K562 (cell line): ENCODE measurements around the gene VCAN. TPM values are rescaled to one million over a fixed set of nuclear protein-coding genes. Genes with fewer than 3 reads are reported as not detected.

Experiments used
- ATF4 ChIP-seq: fragments of 450-650 bp; formaldehyde crosslinking; IDR thresholded peaks from 2 replicates; pipeline ENCODE4 v1.4.0; 2022; ENCODE audit warnings: mild to moderate bottlenecking, moderate library complexity
- BCL6 ChIP-seq: fragments of 250-450 bp; sonication (Bioruptor Pico); IDR thresholded peaks from 2 replicates; pipeline ENCODE4 v1.4.0; 2020
- GABPB1 ChIP-seq: sonication (generic); formaldehyde crosslinking; IDR thresholded peaks from 2 replicates; pipeline ENCODE4 v1.8.0; 2022; ENCODE audit warnings: mild to moderate bottlenecking, missing genetic modification reagents
- HMBOX1 ChIP-seq: sonication (generic); IDR thresholded peaks from 2 replicates; pipeline ENCODE4 v1.6.1; 2016
- KAT7 ChIP-seq: sonication (generic); formaldehyde crosslinking; IDR thresholded peaks from 2 replicates; pipeline ENCODE4 v1.8.0; 2022; ENCODE audit warnings: missing genetic modification reagents, mild to moderate bottlenecking, borderline replicate concordance
- LCOR ChIP-seq: sonication (generic); formaldehyde crosslinking; IDR thresholded peaks from 2 replicates; pipeline ENCODE4 v1.8.0; 2022; ENCODE audit warnings: mild to moderate bottlenecking, missing genetic modification reagents
- NR4A1 ChIP-seq, 2 experiments: fragments of 250-450 bp in 1 of 2; fragments of 450-650 bp in 1 of 2; sonication (Bioruptor Pico) in 1 of 2; IDR thresholded peaks; 2 replicates each; pipeline versions ENCODE4 v1.4.0 to v1.6.1; 2016 to 2020; ENCODE audit warnings: mild to moderate bottlenecking in 2 of 2, missing compliant biosample characterization in 1 of 2, missing genetic modification characterization in 1 of 2, moderate library complexity in 1 of 2
- SMARCC2 ChIP-seq: fragments of 450-650 bp; IDR thresholded peaks from 2 replicates; pipeline ENCODE4 v1.6.1; 2017; ENCODE audit warnings: antibody characterized with exemption, moderate library complexity, mild to moderate bottlenecking, low read depth
- ZC3H8 ChIP-seq: fragments of 450-650 bp; IDR thresholded peaks from 2 replicates; pipeline ENCODE4 v1.6.1; 2017
- ZFP1 ChIP-seq: fragments of 450-650 bp; formaldehyde crosslinking; IDR thresholded peaks from 2 replicates; pipeline ENCODE4 v1.4.0; 2020; ENCODE audit warnings: mild to moderate bottlenecking, mixed read lengths
- ZNF282 ChIP-seq: sonication (generic); formaldehyde crosslinking; IDR thresholded peaks from 2 replicates; pipeline ENCODE4 v1.8.1; 2023; ENCODE audit warnings: missing genetic modification reagents
- polyA plus RNA-seq, 8 experiments: library from polyadenylated mRNA; depleted of rRNA in 4 of 8; stranded (reverse) in 5 of 8; unstranded in 3 of 8; fragments of >200 nt; fragmentation: Nextera tagmentation in 2 of 8; fragmentation: Illumina TruSeq in 1 of 8; extraction: Ambion mirVana in 2 of 8; extraction: Trizol in 1 of 8; gene quantifications; 2 replicates each; pipeline versions ENCODE4 v1.2.1 to v1.2.3, GENCODE V29; 2011 to 2014; ENCODE audit warnings: inconsistent platforms in 1 of 8, missing spikeins in 1 of 8
- total RNA-seq, 7 experiments: library from RNA; depleted of rRNA in 6 of 7; stranded (reverse); fragments of >200 nt in 6 of 7; fragmentation: Illumina TruSeq in 2 of 7; extraction: Trizol in 2 of 7; gene quantifications; 2 replicates each; pipeline versions ENCODE4 v1.2.1 to v1.2.3, GENCODE V29; 2011 to 2021; ENCODE audit warnings: low replicate concordance in 1 of 7
- TF ChIP-seq, protein P1 (sequence below), 2 experiments: fragments of 450-650 bp; IDR thresholded peaks; 2 replicates each; pipeline ENCODE4 v1.6.1; 2016

Gene VCAN
- total and polyA plus RNA-seq, 9 of the 15 experiments (the other 6 are each of a cell fraction or from before 2014, with no cell fraction given), result 0.01 to 0.33 (median 0.05) TPM

- 0 out of 2 replicates have a peak, but pooled peaks have one; percentile 27 for TF ChIP-seq ATF4
- no peak for TF ChIP-seq KAT7 (CRISPR knock-in tag)
- TF ChIP-seq NR4A1 (CRISPR knock-in tag; IDR thresholded peaks at IDR 0.05), result no peak
- no peak for TF ChIP-seq NR4A1 (tag; IDR thresholded peaks at IDR 0.05)
- TF ChIP-seq BCL6 (CRISPR knock-in tag), result no peak
- TF ChIP-seq LCOR, result no peak
- no peak for TF ChIP-seq ZFP1 (CRISPR knock-in tag)
- TF ChIP-seq ZNF282 (CRISPR knock-in tag), result no peak
- no peak for TF ChIP-seq ZC3H8
- TF ChIP-seq, protein P1, sequence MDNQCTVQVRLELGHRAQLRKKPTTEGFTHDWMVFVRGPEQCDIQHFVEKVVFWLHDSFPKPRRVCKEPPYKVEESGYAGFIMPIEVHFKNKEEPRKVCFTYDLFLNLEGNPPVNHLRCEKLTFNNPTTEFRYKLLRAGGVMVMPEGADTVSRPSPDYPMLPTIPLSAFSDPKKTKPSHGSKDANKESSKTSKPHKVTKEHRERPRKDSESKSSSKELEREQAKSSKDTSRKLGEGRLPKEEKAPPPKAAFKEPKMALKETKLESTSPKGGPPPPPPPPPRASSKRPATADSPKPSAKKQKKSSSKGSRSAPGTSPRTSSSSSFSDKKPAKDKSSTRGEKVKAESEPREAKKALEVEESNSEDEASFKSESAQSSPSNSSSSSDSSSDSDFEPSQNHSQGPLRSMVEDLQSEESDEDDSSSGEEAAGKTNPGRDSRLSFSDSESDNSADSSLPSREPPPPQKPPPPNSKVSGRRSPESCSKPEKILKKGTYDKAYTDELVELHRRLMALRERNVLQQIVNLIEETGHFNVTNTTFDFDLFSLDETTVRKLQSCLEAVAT (IDR thresholded peaks at IDR 0.05), result no peak
- no peak for TF ChIP-seq GABPB1 (CRISPR knock-in tag)
- TF ChIP-seq SMARCC2, result no peak
- TF ChIP-seq HMBOX1, result no peak
Observed at GRCh38 chr5:83527722-83528438, 56.3 kb downstream of the VCAN start (continued).
